ENCODE data around the gene NOC2L. TPM values are rescaled to one million over a fixed set of nuclear protein-coding genes. Genes with fewer than 3 reads are reported as not detected.

The NOC2L gene
- total and polyA plus RNA-seq, 10 donors, result 26.2 to 73.4 (median 45.9) TPM

GRCh38 chr1:965526-966134, 6.6 kb upstream of the NOC2L start:
- H3K4me3 ChIP-seq, result peak overlapping the region in 2 of 8 donors; percentile 60 to 78
- H3K4me1 ChIP-seq, result peaks cover 14 to 50% (median 29%) of the 10 kb centered on the region in 6 donors
- intact Hi-C loops (cut with DNase I; ENCODE audit: low total_unique reads), result no loop called here
- peaks cover 0 to 56% (median 6%) of the 10 kb centered on the region in 7 donors for H3K27me3 ChIP-seq (replicated peaks in 1 of 7)
- no peak for DNase-seq
- no peaks in the 10 kb centered on the region for H3K9me3 ChIP-seq
- H3K27ac ChIP-seq, result peak overlapping the region in 5 of 8 donors; percentile 75 to 87 (median 84)
- H3K36me3 ChIP-seq, result peaks cover 0 to 34% (median 6%) of the 10 kb centered on the region in 6 donors
- TF ChIP-seq POLR2AphosphoS5 (IDR thresholded peaks at IDR 0.05), result no peak
- no peak for TF ChIP-seq POLR2A (IDR thresholded peaks at IDR 0.05)
- TF ChIP-seq, protein P1, sequence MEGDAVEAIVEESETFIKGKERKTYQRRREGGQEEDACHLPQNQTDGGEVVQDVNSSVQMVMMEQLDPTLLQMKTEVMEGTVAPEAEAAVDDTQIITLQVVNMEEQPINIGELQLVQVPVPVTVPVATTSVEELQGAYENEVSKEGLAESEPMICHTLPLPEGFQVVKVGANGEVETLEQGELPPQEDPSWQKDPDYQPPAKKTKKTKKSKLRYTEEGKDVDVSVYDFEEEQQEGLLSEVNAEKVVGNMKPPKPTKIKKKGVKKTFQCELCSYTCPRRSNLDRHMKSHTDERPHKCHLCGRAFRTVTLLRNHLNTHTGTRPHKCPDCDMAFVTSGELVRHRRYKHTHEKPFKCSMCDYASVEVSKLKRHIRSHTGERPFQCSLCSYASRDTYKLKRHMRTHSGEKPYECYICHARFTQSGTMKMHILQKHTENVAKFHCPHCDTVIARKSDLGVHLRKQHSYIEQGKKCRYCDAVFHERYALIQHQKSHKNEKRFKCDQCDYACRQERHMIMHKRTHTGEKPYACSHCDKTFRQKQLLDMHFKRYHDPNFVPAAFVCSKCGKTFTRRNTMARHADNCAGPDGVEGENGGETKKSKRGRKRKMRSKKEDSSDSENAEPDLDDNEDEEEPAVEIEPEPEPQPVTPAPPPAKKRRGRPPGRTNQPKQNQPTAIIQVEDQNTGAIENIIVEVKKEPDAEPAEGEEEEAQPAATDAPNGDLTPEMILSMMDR (IDR thresholded peaks at IDR 0.05 in 8 of 11, conservative IDR thresholded peaks at IDR 0.05 in 3 of 11), result no peak
- 68 to 80% (median 73%) methylated on average over 17 to 26 of the region's 26 CpGs for WGBS, 5 donors

DNA sequence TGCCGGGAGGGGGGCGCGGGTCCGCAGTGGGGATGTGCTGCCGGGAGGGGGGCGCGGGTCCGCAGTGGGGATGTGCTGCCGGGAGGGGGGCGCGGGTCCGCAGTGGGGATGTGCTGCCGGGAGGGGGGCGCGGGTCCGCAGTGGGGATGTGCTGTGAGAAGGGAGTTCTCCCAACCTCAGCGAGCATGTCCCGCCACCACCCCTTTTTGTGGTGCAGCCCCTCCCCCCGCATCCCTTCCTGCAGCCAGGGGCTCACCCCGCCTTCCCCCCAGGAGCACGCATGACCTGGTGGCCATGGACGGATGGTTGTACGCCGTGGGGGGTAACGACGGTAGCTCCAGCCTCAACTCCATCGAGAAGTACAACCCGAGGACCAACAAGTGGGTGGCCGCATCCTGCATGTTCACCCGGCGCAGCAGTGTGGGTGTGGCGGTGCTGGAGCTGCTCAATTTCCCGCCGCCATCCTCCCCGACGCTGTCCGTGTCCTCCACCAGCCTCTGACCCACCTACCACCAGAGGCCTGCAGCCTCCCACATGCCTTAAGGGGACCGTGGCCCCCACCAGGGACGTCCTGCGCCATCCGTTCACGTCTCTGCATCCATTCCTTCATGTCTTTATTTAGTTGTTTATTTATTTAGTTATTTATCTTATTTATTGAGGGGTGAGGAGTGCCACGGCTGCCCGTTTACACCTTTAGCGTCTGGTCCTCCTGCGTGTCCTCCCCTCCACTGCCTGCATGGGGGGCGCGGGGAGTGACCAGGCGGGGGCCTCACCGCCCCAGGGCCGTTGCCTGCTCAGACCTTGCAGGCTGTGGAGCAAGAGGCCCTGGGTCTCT, 5.9 kb upstream of the NOC2L start:
- no peak for DNase-seq
- intact Hi-C loops (cut with DNase I; ENCODE audit: low total_unique reads), result no loop called here
- Histone ChIP-seq H3K9me3 (no peaks in the 10 kb centered on the region), H3K36me3 (peaks cover 0 to 34% (median 6%) of the 10 kb centered on the region in 6 donors), H3K27ac (no peak overlapping the region), H3K27me3 (replicated peaks in 1 of 7) (peaks cover 0 to 49% (median 0%) of the 10 kb centered on the region in 7 donors), H3K4me1 (peaks cover 14 to 55% (median 30%) of the 10 kb centered on the region in 6 donors), H3K4me3 (no peak overlapping the region)
- 88 to 95% (median 93%) methylated on average over 34 to 42 of the region's 51 CpGs for WGBS, 5 donors
- no peak for TF ChIP-seq POLR2A (IDR thresholded peaks at IDR 0.05)
- TF ChIP-seq POLR2AphosphoS5 (IDR thresholded peaks at IDR 0.05), result peak in 1 of 3 donors; percentile 12

- Histone ChIP-seq H3K36me3 (peaks cover 0 to 34% (median 6%) of the 10 kb centered on the region in 6 donors), H3K4me1 (peaks cover 18 to 63% (median 38%) of the 10 kb centered on the region in 6 donors), H3K4me3 (no peak overlapping the region), H3K9me3 (no peaks in the 10 kb centered on the region), H3K27me3 (replicated peaks in 1 of 7) (peaks cover 0 to 46% (median 0%) of the 10 kb centered on the region in 7 donors), H3K27ac (no peak overlapping the region)
- DNase-seq, result no peak
- TF ChIP-seq POLR2AphosphoS5 (IDR thresholded peaks at IDR 0.05), result no peak
- WGBS, 5 donors, result 91 to 95% (median 94%) methylated on average over 32 to 47 of the region's 47 CpGs
- intact Hi-C loops (cut with DNase I; ENCODE audit: low total_unique reads), result no loop called here
These were observed 4.9 kb upstream of the NOC2L start for GRCh38 chr1:963746-964525.

DNA sequence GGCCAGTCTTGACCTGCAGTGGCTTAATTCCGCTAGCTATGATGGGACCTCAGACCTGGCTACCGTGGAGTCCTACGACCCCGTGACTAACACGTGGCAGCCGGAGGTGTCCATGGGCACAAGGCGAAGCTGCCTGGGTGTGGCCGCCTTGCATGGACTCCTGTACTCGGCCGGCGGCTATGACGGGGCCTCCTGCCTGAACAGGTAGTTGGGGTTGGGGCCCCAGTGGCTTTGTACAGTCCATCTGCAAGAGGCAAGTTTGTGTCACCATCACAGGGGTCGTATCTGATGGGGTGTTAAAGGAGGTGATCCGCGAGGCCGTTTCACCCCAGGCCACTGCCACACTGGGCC, 4.2 kb upstream of the NOC2L start:
- no peak overlapping the region for H3K4me3 ChIP-seq
- TF ChIP-seq POLR2AphosphoS5 (IDR thresholded peaks at IDR 0.05) (no peak), POLR2A (IDR thresholded peaks at IDR 0.05) (no peak)
- TF ChIP-seq, protein P1 (IDR thresholded peaks at IDR 0.05 in 8 of 11, conservative IDR thresholded peaks at IDR 0.05 in 3 of 11), result no peak
- peaks cover 0 to 40% (median 0%) of the 10 kb centered on the region in 7 donors for H3K27me3 ChIP-seq (replicated peaks in 1 of 7)
- H3K36me3 ChIP-seq, result peaks cover 0 to 34% (median 6%) of the 10 kb centered on the region in 6 donors
- H3K27ac ChIP-seq, result no peak overlapping the region
- 86 to 94% (median 94%) methylated on average over 8 to 16 of the region's 16 CpGs for WGBS, 5 donors
- DNase-seq, result no peak
- intact Hi-C loops (cut with DNase I; ENCODE audit: low total_unique reads), result no loop called here
- no peaks in the 10 kb centered on the region for H3K9me3 ChIP-seq
- H3K4me1 ChIP-seq, result peaks cover 22 to 70% (median 45%) of the 10 kb centered on the region in 6 donors

Measured in spleen (tissue), 11 donors.